GM18861 (cell line): ENCODE measurements around the gene ARHGEF4.

Experiments used
- ATAC-seq: cut with Tn5 transposase; IDR thresholded peaks from one replicate; pipeline ENCODE4 v1.9.1; 2021; ENCODE audit not compliant: unreplicated experiment

The ARHGEF4 gene

DNA sequence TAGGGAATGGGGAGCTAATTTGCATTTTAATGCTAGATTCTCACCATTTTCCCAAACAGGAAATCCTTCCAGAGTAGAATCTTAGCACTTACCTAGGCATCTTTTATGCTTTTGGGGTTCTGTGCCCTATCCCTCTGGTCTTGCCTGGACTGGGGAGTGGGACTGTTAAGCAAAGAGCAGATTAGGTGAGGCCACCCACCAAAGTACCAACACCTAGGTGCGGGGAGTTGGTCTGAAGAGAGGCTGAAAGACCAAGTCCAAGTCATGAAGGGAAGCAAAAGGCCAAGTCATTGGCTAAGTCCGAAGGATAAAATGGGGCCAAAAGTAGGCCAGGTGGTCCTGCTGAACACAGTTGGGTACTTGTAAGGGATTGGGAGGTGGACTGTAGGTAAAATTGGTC, 169.8 kb downstream of the ARHGEF4 start:
- no peak for ATAC-seq

DNA sequence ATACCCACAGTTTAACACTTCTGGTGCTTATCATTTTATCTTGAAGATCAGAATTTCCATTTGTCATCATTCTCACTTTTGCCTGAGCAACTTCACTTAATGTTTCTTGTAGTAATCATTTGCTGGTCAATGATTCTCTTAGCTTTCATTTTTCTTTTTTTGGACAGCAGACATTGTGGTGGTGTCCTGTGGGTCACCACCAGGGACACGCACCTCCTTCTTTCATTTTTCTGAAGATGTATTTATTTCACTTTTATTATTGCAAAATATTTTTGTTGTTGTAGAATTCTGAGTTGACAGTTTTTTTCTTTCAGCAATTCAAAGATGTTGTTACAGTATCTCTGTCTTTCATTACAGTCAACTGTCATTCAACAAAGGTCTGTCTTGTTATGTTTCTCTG, 172.3 kb downstream of the ARHGEF4 start:
- ATAC-seq = no peak

DNA sequence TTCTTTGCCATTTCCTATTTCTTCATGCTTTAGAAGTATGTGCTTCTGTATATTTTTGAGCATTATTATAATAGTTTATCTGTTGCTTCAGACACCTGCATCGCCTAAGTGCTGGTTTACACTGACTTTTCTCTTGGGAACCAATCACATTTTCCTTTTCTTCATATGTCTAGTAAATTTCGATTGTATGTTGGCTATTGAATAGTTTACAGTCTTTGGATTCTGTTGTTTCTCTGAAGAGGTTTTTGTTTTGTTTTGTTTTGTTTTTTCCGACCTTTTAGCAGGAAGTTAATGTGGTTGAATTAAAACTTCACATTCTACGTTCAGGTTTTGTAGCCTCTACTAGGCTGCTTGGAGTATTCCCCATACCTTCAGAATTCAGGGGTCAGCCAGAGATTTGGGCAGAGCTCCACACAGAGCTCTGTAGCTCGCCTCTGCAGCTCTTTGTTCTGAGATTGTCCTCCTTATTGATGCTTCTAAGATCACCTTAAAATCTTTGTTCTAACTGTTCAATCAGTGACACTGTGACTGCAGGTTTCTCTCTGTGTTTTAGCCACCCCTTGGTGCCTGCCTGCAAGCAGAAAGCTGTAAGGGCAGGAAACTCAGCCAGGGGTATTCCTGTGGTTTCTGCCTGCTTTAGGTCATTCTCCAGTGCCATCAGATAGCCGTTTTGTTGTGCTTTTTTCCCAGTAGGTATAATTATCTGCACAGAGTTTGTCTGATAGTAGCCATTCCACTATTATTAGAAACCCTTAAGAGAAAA, 173.2 kb downstream of the ARHGEF4 start:
- ATAC-seq = no peak

DNA sequence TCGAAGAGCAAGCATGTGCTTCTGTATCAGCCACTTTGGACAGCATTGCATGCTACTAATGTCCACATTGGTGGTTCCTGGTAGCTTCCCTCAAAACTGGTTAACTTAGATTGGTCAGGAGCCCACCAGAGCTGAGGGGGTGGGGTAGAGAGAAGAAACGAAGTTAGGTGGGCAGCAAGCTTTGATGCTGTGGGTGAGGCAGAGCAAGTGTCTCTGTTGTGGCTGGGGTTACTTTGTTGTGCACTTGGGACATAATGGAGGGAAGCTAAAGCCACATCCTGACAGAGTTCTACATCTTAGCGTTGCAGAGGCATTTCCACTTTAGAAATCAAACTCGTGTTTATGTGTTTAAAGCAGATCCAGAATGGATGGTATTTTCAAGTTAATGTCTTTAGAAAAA, 173.9 kb downstream of the ARHGEF4 start:
- no peak for ATAC-seq

DNA sequence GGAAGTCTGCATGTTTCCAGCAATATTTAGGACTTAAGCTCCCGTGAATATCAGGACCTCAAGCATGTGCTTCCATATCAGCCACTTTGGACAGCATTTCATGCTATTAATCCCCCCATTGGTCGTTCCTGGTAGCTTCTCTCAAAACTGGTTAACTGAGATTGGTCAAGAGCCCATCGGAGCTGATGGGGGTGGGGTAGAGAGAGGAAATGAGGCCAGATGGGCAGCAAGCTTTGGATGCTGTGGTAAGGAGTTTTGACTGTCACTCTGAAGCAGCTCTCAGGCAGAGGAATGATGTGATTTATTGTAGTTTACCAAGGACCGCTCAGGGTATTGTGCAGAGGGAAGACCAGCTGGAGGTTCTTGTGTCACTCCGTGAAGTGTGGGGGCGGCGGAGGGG, 174.8 kb downstream of the ARHGEF4 start:
- no peak for ATAC-seq

DNA sequence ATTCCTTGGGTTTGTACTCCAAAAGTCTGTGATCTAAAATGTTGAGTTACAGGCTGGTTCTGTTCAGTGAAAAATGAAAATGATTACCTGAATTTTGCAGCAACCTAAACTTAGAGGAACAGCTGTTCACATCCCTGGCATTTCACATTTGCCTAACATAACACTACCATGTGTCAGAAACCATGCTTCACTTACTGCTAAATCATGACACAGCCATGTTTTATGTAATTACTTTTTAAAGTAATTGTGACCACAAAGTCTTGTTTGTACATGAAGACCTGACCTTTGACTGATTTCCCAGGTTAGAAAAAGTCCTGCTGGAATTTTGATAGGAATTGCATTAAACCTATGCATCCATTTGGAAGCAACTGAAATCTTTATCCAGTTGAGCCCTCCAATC, 177.4 kb downstream of the ARHGEF4 start:
- no peak for ATAC-seq

DNA sequence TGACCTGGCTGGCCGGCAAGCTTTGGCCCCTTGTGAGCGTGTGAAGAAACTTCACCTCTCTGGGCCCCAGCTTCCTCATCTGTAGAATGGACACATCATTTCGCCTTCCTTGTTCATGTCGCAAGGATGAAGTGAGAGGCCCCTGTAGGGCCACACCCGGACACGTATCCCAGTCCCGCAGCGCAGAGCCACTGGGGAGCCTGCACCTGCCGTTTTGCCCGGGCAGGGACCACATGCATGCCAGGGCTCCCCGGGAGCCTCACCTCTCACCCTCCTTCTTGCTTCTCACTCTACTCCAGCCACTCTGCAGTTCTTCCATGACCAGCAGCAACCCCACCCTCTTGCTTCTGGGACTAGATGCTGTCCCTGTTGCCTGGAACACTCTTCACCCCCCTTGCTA, 179.1 kb downstream of the ARHGEF4 start:
- ATAC-seq = no peak

DNA sequence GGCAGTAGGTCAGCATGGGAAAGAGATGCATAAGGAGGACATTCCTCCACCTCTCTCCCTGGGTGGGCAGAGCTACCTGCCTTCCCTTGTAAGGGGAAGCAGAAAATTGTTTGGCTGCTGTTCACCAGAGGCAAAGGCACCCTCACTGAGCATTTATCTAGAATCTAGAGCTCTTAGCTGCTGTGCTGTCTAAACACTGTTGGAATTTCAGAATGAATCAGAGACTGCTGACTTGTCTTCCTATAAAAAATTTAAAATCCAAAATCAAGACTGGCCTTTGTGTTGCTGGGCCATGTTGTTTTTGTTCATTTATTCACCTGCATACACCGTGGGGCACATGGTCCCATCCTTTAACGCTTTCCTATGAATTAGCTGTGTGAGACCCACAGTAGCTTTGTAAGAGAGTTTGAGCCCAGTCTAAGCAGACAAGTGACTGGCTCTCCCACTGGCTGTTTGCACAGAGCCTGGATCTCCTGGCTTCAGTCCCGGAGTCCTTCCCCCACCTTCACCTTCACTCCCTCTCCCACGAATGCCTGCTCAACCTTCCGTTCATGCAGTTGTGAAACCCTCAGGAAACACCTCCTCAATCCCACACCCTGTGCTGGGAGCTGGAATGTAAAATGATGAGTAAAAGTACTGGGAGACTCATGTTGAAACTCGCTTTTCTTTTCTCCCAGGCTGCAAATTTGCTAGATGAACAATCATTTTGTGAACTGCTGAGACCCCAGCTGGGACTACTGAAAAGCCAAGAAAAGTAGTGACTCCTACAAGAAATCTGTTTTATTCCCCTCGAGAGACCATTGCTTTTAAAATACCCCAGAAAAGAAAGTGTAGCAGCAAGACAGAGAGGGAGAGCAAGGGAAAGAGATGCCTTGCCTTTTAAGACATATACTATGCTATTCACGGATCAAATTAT, 180.4 kb downstream of the ARHGEF4 start:
- ATAC-seq = no peak

DNA sequence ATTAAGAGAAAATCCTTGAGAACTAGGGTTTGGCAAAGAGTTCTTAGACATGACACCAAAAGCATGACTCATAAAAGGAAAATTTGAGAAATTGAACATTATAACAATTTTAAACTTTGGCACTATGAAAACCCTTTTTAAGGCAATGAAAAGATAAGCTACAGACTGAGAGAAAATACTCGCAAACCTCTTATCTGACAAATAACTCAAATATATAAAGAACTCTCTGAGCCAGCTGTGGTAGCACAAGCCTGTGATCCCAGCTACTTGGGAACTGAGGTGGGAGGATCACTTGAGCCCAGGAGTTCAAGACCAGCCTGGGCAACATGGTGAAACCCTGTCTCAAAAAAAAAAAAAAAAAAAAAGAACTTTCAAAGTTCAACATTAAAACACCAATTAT, 186.0 kb downstream of the ARHGEF4 start:
- no peak for ATAC-seq

DNA sequence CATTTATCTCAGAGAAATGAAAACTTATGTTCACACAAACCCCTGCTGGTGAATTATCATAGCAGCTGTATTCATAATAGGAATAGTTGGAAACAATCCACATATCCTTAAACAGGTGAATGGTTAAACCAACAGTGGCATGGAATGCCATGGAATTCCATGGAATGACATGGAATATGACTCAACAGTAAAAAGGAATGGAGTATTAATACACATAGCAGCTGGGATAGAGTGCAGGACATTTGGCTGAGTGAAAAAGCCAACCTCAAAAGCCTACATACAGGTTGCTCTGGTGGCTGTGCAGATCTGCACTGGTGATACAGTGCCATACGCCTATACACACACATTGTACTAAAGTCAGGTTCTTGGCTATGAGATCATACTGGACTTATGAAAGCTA, 187.0 kb downstream of the ARHGEF4 start:
- ATAC-seq = no peak

DNA sequence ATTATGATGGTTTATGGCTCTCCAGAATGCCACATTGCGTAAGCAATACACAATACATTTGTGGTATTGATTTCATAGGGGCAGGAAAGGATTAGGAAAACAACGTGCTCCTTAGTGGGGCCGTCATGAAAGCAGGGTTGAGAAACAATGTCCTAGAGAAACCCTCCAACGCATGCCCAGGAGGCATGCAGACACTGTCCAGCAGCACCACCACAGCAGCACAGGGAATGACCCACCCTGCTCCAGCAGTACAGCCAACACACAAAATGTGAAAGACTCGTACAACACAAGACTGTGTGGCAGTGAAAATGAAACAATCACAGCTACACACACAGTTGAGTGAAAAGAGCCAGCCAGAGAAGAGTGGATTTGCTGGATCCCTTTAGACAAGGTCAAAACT, 190.2 kb downstream of the ARHGEF4 start:
- no peak for ATAC-seq

DNA sequence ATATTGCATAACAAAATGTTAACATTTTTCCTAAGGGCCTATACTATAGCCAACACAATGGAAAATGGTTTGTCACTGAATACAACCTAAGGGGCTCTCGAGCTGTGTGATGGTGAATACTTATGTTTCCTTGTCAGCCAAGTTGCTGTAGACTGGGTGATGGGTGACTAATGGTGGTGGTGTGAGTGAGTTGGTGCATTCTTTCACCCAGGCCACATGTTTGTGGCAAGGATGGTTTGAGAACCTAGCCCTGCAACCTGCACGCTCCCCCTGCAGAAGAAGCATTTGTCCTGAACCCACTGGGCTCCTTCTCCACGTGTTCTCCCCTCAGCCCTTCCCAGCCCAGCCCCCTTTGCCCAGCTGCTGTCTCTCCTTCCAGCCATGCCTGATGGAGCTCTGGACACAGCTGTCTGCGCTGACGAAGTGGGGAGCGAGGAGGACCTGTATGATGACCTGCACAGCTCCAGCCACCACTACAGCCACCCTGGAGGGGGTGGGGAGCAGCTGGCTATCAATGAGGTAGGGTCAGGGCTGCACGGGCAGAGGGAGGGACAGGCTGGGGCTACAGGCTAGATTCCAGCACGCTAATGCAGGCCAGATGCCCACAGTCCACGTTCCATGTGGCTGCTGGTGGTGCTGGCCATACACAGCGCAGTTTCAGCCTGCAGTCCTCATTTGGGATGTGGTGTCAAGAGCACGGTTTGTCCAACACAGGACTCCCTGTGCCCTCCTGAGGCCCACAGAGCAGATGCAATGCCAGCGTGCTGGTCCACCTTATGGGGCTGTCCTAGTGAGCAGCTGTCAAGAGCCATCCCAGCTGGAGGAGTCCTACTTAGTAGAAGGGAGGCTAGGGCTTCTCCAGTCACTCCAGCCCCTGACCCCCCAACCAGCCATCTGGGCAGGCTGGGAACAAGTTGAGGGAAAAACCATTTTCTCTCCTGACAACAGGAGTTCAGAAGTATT, 191.1 kb downstream of the ARHGEF4 start:
- ATAC-seq = no peak

DNA sequence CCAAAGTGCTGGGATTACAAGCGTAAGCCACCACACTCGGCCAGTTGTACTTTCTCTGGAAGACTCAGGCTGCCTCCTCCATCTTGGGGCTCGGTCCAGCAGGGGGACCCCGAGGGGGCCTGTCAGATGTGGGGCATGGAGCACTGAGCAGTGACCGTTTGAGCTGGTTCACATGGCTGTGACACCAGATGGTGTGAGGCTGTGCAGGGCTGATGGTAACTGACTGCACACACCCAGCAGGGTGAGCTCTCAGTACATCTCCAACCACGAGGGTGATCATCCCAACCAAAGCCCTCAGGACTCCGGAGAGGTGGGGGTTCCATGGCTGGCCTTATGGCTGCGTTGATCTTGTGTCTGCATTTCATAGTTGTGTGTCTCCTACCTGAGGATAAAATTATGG, 193.1 kb downstream of the ARHGEF4 start:
- no peak for ATAC-seq

DNA sequence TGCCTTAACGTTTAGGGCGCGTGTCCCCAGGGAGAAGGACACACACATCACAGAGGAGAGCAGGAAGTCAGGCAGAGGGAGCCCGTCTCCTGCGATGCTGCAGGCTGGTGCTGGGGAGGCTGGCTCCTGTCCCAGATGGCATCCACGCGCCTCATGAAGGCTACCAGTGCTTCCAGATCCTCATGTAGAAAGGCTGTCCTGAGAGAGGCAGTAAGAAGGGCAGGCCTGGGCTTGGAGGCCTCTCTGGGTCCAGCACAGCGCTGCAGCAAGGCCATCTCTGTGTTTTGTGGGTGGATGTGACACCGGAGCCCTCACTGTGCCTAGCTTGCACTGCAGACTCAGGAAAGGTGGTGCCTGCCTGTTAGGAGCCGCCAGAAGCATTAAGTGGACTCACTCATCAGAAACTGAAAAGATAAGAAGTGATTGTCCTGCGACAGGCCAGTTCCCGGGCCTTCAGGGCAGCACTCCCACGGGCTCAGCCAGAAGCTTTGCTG, 193.8 kb downstream of the ARHGEF4 start:
- no peak for ATAC-seq

DNA sequence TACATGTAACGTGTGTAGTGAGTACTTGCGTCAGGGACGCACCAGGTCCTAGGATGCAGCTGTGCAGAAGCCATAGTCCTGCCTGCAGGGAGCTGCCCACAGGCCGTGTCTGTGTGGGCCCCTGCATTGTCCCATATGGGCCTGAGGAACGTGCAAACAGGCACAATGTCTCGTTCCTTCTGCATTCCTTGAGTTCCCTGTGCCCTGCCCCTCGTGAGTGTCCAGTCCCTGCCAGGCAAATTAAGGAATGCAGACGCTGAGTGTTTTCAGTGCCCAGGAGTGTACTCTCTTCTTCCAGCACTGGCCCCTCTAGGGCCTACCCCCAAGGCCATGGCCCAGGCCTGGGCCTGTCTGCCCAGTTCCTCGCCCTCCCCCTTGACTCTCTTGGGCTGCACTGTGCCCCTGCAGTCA, 194.7 kb downstream of the ARHGEF4 start:
- no peak for ATAC-seq

DNA sequence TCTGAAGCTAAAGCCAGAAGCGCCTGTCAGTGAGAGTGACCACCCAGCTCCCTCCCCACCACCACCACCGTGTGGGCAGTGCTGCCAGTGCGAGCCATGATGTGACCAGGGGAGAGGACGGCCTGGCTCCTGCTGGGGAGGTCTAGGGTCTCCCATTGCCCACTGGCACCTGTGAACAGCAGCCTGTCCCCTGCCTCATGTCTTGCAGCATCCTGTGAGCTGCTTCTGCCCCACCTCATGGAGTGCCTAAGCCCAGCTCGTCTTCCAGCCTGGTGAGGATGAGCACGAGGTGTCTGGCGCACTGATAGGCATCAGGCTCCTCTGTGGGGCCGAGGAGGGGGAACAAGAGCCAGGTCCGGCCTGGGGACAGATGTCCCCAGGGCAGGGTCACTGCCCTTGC, 195.2 kb downstream of the ARHGEF4 start:
- ATAC-seq = no peak

DNA sequence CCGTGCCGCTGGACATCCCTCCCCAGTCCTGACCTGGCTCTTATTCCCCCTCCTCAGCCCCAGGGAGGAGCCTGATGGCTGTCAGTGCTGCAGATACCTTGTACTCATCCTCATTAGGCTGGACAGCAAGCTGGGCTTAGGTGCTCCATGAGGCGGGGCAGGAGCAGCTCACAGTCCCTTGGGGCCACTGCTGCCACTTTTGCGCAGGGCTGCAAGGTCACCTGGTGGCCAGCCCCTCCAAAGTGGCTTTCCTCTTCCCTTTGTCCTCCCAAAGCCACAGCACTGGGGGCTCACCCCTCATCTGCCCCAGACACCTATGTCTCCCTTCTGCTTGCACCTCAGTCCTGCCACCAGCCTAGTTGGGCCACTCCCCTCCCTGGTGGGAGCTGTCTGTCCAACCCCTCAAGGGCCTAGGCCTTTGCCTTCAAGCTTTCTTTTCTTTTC, 195.7 kb downstream of the ARHGEF4 start:
- ATAC-seq = no peak

DNA sequence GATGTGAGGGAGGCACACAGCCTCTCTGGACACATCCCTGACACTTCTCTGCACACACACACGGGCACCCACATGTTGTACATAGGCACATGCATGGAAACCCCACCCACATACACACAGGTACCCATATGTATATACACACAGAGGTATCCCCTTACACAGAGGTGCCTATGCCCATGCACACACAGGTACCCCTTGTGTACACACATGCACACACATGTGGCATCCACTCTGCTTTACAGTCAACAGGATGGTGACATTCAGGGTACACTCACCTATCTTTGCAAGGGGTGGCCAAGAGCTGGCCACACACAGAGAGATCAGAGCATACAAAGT, 197.0 kb downstream of the ARHGEF4 start:
- ATAC-seq = no peak

DNA sequence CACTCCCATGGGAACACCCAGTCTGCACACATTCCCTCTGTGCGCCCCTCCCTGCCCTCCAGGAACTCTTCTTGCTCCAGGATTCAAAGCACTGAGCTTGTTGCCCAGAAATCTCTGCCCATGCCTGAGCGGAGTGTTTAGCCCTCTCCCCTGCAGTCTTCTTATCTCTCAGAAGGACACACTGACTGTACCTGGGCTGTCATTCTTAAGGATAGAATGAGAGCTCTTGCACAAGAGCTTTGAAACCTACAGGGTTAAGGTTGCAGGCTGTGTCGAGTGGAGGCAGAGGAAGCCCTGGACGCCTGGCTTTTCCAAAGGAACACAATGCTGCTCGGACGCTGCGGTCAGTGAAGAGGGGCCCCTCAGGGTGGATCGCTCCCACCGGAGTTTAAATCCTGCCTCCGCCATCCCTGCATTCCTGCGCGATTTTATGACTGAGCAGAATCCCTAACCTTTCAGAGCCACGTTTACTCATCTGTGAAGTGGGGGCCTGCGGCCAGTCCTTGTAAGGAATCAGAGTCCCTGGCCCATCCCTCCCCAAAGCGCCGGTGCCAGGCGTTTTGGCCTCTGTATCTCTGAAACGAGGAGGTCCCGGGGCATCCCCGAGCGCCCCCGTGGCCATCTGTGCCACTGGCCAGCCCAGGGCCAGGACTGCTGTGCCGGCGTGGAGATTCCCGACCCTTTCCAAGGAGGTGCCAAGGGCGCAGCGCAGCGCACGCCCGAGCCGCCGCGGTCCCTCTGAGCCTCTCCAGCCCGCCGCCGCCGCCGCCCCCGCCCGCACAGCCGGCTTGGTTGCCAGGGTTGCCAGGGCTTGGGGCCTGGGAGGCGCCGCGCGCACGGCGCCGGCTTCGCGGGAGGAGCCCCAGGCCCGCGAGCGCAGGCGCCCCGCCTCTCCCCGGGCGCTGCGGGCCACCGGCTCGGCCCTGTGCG, 197.7 kb downstream of the ARHGEF4 start:
- ATAC-seq = no peak
